ENCODE data around the gene XRCC5.

XRCC5 gene

DNA sequence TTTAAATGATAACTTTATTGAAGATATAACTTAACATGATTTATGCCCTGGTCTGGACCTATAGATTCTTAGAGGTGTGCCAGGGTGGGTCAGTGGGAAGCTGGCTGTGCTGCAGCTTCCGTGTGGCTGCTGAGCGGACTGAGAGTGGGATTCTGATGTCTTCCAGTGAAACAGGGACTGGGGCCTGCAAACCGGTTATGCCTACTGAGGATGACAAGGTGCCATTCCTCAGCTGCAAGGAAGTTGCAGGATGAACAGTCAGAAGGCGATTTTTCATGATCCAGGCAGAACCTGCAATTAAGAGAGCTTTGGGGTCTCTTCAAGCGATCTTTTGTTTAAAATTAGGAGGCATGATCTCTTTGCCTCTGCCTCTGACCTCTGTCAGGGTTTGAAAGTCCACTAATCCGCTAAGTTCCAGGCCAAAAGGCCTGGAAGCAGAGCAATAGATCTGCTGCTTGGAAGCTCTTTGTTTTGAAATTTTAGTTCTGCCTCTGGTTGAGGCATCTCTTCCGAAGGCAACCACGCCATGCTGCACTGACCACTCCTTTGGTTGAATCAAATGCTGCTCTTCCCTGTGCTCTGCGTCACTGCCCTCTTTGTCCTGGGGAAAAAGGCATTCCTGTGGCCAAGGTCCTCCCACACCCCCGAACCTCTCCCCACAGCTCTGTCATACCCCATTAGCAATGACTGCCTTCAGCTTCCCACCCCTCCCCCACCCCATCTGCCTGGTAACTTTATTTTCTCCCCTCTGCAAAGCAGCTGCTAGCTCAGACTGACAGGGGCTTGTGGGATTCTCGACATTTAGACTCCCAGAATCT is 25.5 kb upstream of the XRCC5 start:
- TF ChIP-seq CTCF (IDR thresholded peaks at IDR 0.05; ENCODE audit: insufficient read depth, missing control alignments) = no peak
- FAIRE-seq = no peak
- DNase-seq (ENCODE audit: insufficient read length, low spot score) = peak; percentile 37

- DNase-seq (ENCODE audit: insufficient read length, low spot score) (no peak), FAIRE-seq (no peak)
These were observed 24.6 kb upstream of the XRCC5 start for GRCh38 chr2:216084547-216084946.

DNA sequence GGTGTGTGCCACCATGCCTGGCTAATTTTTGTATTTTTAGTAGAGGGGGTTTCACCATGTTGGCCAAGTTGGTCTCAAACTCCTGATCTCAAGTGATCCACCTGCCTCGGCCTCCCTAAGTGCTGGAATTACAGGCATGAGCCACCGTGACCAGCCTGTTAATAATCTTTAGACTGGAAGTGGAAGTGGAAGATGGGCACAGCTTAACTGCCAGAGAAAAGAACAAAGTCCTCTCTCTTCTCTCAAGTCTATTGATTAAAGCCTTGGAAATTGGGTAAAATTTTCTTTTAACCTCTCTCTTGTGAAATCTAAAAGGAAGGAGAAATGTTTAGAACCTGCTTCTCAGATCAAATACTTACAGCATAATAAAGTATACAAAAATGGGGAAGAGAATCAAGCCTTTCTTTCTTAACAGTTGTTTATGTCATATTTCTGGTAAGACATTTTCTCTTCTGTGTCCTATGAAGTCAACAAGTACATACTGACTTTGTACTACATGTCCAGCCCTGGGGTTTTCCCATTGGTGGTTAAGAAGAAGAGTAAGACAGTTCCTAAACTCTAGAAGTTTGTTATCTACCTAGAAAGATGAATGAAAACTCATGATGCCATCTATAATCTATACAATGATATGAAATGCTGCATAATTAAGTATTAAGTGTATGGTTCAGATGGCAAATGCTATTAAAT is 22.8 kb upstream of the XRCC5 start:
- FAIRE-seq (peak; percentile 6), DNase-seq (ENCODE audit: insufficient read length, low spot score) (no peak)
- TF ChIP-seq CTCF (IDR thresholded peaks at IDR 0.05; ENCODE audit: insufficient read depth, missing control alignments) = no peak

More at GRCh38 chr2:216084547-216084946, 24.6 kb upstream of the XRCC5 start:
- no peak for TF ChIP-seq CTCF (IDR thresholded peaks at IDR 0.05; ENCODE audit: insufficient read depth, missing control alignments)

GRCh38 chr2:216090369-216090786 is 18.8 kb upstream of the XRCC5 start:
- TF ChIP-seq CTCF (IDR thresholded peaks at IDR 0.05; ENCODE audit: insufficient read depth, missing control alignments) = no peak
- DNase-seq (ENCODE audit: insufficient read length, low spot score) (no peak), FAIRE-seq (no peak)

GRCh38 chr2:216092646-216093045 is 16.5 kb upstream of the XRCC5 start:
- FAIRE-seq (no peak), DNase-seq (ENCODE audit: insufficient read length, low spot score) (no peak)
- no peak for TF ChIP-seq CTCF (IDR thresholded peaks at IDR 0.05; ENCODE audit: insufficient read depth, missing control alignments)

DNA sequence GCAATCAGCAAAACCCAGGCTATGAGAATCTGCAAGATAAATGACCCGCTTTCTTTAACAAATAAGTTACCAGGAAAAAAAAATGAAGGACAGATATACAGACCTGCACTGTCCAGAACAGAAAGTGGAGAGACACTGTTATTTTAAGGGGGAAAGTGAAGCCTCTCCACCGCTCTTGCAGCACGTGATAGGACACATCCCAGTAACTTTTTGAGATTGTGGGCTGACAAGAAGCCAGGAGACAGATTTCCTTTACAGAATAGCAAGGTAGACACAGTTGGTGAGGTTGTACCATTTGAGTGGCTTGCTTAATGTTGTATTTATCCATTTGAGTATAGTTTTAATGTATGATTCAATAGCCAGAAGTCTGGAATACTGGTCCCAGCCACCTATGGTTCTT is 14.4 kb upstream of the XRCC5 start:
- TF ChIP-seq CTCF (IDR thresholded peaks at IDR 0.05; ENCODE audit: insufficient read depth, missing control alignments) = no peak
- DNase-seq (ENCODE audit: insufficient read length, low spot score) (no peak), FAIRE-seq (no peak)

All from D721Med (cell line).